Measurements from ENCODE around the gene ST3GAL3.

ST3GAL3 gene

GRCh38 chr1:43789604-43790550, 82.5 kb downstream of the ST3GAL3 start:
- DNase-seq: no peak

- no peak for DNase-seq
Measured at GRCh38 chr1:43791243-43791642, 83.9 kb downstream of the ST3GAL3 start.

GRCh38 chr1:43796111-43796581, 88.8 kb downstream of the ST3GAL3 start:
- DNase-seq: no peak

- DNase-seq: no peak
Measured at GRCh38 chr1:43797891-43798290, 90.6 kb downstream of the ST3GAL3 start.

GRCh38 chr1:43799656-43800635, 92.6 kb downstream of the ST3GAL3 start:
- DNase-seq: no peak

GRCh38 chr1:43800771-43801170, 93.4 kb downstream of the ST3GAL3 start:
- no peak for DNase-seq

- no peak for DNase-seq
Measured at GRCh38 chr1:43801203-43801602, 93.9 kb downstream of the ST3GAL3 start.

GRCh38 chr1:43802356-43802980, 95.1 kb downstream of the ST3GAL3 start:
- no peak for DNase-seq

GRCh38 chr1:43803105-43803504, 95.8 kb downstream of the ST3GAL3 start:
- DNase-seq: no peak

- no peak for DNase-seq
Measured at GRCh38 chr1:43803646-43804045, 96.3 kb downstream of the ST3GAL3 start.

GRCh38 chr1:43804569-43804968, 97.2 kb downstream of the ST3GAL3 start:
- no peak for DNase-seq

GRCh38 chr1:43805340-43805739, 98.0 kb downstream of the ST3GAL3 start:
- DNase-seq: no peak

GRCh38 chr1:43806183-43806582, 98.8 kb downstream of the ST3GAL3 start:
- no peak for DNase-seq

- DNase-seq: no peak
Measured at GRCh38 chr1:43809097-43809673, 101.8 kb downstream of the ST3GAL3 start.

GRCh38 chr1:43812579-43812978, 105.2 kb downstream of the ST3GAL3 start:
- DNase-seq: no peak

- DNase-seq: no peak
Measured at GRCh38 chr1:43814401-43814800, 107.1 kb downstream of the ST3GAL3 start.

GRCh38 chr1:43817304-43817939, 110.1 kb downstream of the ST3GAL3 start:
- DNase-seq: no peak

GRCh38 chr1:43818691-43819090, 111.4 kb downstream of the ST3GAL3 start:
- no peak for DNase-seq

GRCh38 chr1:43819357-43819756, 112.0 kb downstream of the ST3GAL3 start:
- no peak for DNase-seq

- no peak for DNase-seq
Measured at GRCh38 chr1:43821471-43821870, 114.1 kb downstream of the ST3GAL3 start.

GRCh38 chr1:43822040-43822690, 114.8 kb downstream of the ST3GAL3 start:
- no peak for DNase-seq
